Sigmoid colon (tissue), 4 donors: ENCODE measurements around the gene IFIT1B.

Source experiments
- CTCF ChIP-seq, 4 experiments: fragments of 450-650 bp in 3 of 4; fragments of 200-600 bp in 1 of 4; IDR thresholded peaks; one replicate each; pipeline ENCODE4 v1.5.1; 2016 to 2019; ENCODE audit warnings: antibody characterized with exemption in 4 of 4, mild to moderate bottlenecking in 3 of 4, moderate library complexity in 2 of 4
- EP300 ChIP-seq, 4 donors: sonication (generic); formaldehyde crosslinking; IDR thresholded peaks; one replicate each; pipeline ENCODE4 v1.6.1; 2017; ENCODE audit warnings: antibody characterized with exemption in 4 of 4
- POLR2A ChIP-seq, 2 donors: fragments of 450-650 bp; IDR thresholded peaks; one replicate each; pipeline ENCODE4 v1.6.1; 2016; ENCODE audit warnings: antibody characterized with exemption in 2 of 2, mild to moderate bottlenecking in 2 of 2, moderate library complexity in 2 of 2
- POLR2AphosphoS5 ChIP-seq, 4 donors: sonication (generic); formaldehyde crosslinking; IDR thresholded peaks; one replicate each; pipeline ENCODE4 v1.6.1; 2017; ENCODE audit warnings: antibody characterized with exemption in 4 of 4

- TF ChIP-seq POLR2AphosphoS5 (IDR thresholded peaks at IDR 0.05) (no peak), CTCF (IDR thresholded peaks at IDR 0.05) (peak in 1 of 4 experiments; percentile 8), POLR2A (IDR thresholded peaks at IDR 0.05) (no peak), EP300 (IDR thresholded peaks at IDR 0.05) (no peak)
Observed at GRCh38 chr10:89414879-89415821, 37.3 kb downstream of the IFIT1B start.
